GM18861 (cell line): Measurements from ENCODE around the gene NSMCE1.

Experiments
- ATAC-seq: cut with Tn5 transposase; IDR thresholded peaks from one replicate; pipeline ENCODE4 v1.9.1; 2021; ENCODE audit not compliant: unreplicated experiment

NSMCE1 gene

DNA sequence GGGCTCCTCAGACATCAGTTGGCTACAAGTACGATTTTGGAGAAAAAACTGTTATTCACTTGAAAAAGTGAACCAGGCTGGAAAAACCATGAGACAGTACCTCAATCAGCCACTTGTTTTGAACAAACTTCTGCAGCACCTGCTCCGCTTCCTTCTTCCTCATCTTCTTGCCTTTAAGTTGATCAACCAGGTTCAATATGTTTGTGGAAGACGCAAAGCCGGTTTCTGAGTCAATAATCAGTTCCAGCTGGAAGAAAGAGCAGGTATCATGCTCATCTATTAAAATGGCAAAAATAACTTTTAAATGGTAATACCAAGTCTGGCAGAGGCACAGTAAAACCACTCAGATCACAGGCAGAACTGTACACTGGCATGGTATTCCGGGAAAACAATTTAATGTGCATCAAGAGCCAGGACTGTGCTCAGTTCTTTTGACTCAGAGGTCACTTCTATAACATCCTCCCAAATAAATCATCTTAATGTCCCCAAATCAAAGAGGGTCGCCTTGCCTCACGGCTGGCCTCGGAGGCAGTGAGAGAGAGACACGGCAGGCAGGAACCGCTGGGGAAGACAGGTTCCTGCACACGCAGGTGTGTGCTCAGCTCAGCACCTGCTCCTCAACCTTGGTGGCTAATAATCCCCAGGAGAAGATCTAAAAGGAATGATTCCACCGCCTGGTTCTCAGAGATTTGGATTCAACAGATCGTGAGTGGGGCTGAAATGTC is 35.5 kb downstream of the NSMCE1 start:
- ATAC-seq: no peak

DNA sequence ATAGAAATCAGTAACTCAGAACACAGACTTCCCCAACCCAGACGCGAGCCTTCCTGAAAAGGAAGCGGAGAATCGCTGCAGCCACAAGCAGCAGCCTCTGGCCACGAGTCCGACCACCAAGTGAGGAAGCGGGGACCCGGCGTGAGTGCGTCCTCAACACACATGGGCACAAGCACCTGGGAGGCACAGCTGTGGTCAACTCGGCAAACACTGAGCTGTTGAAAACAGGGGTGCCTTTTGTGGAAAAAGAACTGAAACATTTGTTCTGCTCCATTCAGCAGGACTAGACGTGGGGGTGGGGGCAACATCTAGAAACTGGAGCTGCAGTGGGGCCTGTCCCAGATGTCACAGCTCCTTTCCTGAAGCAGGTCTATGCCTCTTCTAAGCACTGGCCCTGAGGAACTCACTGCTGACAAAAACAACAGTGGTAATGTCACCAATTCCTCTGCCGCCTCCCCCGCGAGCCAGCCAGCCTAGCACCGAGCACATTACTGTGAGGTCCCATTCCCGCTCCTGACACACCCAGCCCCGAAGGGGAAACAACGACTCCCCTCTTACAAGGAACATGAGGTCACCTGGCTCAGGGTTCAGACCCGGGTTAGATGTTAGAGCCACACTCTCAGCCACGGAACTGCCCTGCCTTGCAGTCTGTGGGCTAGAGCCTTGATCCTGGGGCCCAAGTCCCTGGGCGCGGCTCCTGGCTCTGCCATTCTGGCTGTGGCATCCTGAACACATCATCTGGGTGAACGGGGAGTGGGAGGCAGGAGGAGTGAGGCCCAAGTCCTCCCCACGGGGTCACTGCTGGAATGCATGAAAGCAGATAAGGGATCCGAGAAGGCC is 36.3 kb downstream of the NSMCE1 start:
- ATAC-seq: peak; percentile 41

DNA sequence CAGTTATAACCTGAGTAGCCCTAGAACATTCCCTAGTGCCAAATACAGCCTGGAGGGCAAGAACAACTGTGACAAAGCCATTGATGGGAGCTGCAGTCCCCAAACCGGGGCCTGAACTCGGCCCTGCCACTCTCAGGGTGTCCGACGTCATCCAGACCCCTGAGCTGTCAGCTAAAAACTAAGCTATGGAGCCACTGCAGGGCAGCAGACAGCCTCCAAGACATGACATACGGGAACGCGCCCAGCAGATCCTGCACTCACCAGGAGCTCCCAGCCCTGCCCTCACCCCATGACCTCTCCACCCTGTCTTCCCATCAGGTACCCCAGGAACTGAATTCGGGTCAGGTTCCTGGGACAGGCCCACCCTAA is 36.9 kb downstream of the NSMCE1 start:
- ATAC-seq: no peak

DNA sequence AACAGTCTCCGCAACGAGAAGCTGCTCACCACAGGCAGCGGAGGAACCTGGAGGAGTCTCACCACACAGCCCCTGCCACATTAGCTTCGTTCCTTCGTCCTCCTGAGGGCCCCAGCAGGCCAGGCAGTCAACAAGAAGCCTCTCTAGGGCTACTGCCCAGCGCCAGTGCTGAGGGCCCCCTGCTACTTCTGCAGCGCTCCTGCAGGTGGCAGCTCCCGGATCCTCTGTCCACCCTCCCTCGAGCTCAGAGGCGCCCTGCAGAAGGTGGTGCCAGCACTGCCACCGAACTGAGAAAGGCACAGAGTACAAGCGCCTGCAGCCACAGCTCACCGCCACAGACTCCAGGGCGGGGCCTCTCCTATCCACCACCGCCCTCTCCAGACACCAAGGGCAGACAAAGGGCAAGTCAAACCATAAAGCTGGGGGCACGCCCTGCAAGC is 38.0 kb downstream of the NSMCE1 start:
- no peak for ATAC-seq

DNA sequence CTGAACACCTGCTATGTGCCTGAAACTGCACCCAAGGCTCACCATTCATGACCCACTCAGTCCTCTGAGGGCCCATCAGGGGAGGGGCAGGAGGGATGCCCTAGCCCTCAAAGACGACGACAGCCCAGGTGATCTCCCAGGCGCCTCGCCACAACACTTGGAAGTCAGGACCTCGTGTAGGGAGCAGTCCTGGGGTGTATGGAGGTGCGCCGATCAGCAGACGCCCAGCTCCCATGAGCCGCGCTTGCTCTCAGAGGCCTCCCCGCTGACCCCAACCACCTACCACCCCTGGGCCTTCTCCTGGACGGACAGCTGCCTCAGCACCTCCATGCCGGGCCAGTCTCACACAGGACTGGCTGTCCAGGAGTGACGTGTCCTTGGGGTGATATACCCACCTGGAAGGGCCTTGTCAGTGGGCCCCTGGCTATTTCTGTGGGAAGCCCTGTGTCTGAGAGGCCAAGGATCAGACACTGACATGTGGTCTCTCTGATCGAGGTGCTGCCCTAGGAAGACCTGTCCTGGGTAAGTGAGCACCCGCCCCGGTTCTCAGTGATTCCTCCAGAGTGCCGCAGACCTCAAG is 38.6 kb downstream of the NSMCE1 start:
- ATAC-seq: no peak

DNA sequence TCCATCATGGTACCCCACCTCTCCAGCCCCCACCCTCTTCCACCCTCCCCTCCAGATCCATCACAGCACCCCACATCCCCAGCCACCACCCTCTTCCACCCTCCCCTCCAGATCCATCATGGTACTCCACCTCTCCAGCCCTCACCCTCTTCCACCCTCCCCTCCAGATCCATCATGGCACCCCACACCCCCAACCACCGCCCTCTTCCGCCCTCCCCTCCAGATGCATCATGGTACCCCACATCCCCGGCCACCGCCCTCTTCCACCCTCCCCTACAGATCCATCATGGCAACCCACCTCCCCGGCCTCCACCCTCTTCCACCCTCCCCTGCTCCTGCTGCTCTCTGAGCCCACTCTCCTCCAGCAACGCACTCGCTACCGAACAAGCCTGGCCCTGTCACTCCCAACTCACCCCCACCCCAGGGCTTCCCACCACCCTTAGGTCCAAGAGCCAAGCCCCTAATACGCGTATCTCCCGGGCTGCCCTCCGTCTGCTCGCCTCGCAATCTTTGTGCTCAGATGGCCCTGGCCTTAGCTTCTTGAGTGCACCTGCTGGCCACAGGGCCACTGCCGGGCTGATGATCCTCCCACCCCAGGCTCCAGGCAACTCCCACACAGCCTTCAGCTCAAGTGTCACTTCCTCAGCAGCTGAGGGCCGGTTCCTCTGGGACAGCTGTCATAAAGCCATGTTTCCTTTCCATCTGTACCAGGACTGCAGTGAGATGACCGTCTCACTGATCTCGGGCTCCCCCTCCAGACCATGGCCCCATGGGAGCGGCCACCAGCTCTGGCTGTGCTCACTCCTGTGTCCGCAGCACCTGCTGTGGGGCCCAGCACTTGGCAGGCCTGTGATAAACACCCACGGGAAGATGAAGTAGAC is 39.7 kb downstream of the NSMCE1 start:
- no peak for ATAC-seq

DNA sequence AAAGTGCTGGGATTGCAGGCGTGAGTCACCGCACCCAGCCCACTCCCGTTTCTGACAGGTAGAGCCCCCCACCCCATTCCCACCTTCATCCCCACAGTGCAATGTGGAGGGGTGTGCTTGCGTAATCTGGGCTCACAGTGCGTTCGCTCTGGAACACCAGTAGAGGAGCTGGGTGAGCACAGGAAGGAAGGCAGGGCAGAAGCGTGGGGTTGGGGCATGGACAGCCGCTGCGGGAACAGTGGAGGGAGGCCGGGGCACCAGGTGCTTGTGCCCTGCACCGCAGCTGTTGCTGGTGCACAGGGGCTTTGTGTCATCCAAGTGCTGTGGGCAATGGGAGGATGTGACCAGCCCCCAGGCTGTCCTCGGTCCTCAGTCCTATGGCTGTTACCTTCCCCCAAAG is 40.5 kb downstream of the NSMCE1 start:
- no peak for ATAC-seq

DNA sequence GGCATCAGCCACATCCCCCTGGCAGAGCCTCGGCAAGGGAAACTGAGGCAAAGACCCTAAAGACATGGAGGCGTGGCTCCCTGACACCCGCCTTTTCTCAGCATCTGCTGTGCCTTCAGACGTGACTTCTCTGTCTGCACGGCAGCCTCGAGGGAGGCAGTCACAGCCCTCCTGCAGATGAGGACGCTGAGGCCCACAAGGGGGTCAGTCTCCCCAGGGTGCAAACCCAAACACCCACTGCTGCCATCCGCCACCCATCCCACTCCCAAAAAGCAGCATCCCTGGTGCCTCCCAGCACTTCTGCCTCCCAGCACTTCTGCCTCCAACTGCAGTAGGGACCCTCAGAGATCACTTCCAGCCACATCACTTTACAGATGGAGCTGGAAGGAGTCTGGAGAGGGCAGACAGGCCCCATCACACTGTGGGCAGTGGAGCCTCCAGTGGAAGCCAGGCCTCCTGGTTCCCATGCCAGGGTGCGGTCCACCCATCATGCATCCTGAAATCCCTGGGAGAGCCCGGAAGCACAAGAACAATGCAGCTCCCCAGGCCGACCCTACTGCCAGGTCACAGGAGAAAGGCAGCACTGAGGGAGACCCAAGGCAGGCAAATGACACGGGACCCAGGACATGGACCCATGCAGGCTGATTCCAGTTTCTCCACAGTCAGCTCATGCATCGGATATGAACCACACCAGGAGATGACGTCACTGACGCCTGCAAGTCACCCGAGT is 41.4 kb downstream of the NSMCE1 start:
- no peak for ATAC-seq

DNA sequence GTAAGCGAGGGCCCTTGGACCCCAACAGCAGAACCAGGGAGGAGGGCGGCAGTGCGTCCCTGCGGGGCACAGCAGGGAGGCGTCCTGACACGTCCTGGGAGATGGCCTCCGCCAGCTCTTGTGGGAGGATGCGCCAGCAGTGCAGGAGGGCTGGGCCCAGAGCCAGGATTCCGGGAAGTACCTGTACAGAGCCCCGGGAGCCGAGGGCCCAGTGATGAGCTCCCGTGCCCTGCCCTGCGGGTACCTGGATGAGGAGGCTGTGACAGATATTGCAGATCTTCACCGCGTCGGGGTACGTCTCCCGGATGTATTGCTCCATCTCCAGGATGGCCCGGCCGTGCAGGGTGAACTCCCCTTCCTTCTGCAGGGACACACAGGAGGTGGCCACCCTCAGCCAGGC is 42.1 kb downstream of the NSMCE1 start:
- no peak for ATAC-seq

DNA sequence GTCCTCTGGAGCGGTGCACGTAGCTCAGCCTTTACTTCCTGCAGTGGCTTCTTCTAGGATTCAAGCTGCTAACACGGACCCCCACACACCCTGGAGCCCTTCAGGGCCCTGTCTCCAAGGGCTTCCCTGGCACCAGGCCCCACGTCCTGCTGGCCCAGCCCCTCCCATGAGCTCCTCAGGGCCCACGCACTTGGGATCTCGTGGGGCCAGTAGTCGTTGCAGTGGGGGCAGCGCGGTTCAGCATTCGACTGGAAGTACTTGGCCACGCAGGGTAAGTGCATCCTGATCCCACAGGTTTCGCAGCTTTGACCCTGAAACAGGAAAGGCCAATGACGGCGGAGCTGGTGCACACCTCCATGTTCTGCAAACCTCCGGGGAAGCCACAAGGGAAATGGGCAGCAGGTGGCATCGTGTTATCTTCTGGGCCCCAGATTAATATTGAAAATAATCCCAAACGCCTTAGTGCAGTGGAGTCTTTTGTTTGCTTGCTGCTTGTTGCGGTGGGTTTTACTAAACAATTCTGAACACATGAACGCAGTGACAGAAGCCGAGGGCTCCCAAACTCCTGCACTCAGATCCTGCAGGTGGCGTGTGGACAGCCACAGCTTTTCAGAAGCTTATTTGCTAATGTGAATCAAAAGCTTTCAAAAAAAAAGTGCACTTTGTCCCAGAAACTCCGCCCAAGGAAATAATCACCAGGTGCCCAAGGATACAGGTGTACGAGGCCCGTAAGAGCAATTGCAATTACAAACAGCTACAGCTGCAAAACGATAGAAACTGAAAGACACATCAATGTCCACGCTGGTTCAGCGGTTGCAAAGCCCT is 42.8 kb downstream of the NSMCE1 start:
- no peak for ATAC-seq

DNA sequence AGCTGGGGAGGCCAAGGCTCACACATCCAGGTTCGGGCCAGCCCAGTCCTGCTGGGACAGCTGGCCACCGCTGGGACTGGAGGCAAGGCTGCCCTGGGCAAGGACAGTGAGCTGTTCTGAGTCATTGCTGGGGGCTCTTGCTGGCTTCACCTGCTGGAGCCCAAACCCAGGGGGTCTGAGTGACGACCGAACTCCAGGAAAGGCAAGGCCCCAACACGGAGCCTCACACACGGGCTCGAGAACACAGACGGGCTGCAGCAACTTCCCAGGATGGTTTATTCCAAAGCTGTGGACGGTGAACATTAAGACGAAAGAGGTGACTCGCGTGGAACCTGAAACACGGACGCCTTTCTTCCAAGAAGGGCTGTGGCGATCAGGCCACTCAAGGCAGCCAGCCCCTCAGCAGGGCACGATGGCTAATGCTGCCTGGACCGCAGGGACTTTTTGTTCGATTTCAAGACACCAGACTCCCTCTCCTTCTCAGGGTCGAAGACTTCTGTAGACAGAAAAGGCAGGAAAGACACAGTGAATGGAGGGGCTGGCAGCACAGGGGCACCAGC is 43.8 kb downstream of the NSMCE1 start:
- no peak for ATAC-seq

DNA sequence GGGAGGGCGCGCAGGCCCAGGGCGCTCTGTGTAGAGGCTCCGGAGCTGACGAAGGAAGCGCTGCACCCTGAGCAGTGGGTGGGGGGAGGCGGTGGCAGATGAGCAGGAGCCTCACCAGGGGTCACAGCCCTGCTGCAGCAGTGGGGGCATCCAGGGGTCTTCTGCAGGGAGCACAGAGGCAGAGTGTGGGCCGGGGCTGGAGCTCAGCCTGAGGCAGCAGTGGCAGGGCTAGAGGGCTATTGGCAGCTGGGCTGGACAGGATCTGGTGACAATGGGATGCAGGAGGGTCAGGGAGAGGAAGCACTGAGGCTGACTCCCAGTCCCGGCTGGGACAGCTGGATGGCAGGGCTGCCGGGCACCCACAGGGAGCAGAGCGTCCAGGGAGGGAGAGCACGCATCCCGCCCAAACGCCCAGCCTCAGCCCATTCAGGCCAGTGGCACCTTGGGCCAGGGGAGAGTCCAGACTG is 44.3 kb downstream of the NSMCE1 start:
- no peak for ATAC-seq

DNA sequence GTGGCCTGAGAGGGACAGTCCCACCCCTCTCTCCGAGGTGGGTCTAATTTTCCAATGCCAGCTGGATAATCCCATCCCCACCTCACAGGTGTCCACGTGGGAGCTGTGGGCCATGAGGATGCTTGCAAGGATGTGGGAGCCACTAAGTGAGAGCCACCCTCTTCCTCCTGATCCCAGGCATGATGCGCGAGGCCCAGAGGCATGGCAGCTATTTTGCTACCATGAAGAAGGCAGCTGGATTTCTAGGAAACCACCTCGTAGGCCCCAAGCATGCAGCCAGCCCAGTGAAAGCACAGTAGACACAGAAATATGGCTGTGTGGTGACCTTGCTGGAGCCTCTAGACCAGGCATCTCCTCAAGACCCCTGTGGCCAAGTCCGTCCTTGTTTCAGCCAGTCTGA is 44.9 kb downstream of the NSMCE1 start:
- no peak for ATAC-seq

DNA sequence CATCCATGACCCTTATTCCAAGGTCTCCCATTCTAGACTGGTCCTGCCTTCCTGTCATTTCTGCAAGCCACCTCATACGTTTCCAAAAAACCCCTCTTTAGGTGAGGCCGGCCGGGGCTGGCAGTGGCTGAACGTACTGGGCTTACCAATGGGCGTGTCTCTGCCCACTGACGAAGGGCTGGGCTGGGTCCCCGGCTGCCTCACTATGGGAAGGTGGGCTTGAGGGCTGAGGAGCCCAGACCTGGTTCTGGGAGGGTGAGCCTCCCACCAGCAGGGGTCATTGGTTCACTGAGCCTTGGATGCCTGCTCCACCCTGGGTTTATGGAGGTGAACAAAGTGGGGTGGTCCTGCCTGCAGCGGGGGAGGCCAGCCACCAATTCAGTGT is 45.4 kb downstream of the NSMCE1 start:
- ATAC-seq: no peak

DNA sequence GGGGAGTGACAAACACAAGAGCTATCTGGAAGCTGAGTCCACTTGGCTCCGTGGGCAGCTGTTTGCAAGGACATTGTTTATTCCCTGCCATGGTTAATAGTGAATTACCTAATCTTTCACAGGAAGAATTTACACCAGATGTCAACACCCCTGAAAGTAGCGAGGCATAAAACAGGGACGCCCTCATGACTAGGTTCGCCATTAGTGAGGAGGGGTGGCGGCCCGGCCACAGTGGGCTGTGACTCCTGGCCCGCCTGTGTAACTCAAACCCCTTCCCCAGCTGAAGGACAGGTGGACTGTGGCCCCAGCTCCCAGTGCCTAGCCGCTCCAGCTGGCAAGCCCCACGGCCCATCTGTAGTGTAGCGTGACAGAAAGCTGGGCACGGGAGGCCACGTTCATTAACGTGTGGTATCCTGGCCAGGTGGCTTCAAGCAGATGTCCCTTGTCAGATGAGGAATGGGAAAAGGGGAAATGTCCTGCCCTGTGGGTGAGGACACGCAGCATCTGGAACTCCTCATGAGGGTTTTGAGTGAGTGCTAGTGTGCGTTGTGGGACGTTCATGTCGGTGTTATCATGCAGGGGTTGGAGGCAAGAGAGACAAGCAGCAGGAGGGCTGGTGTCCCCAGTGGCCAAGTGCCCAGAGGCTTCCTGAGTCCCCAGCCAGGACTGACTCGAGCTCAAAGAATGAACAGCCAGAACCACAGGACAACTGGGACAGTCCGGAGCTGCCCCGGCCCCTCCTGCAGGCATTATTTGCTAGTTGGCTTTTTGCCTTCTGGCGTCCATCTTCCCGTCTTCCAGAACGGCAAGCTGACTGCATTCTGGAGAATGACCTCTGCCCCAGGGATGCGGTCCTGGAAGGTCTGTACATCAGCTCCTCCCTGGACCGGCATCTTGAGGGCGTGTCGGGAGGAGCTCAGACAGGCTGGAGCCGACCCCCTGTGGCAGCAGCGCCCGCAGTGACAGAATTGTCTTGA is 46.0 kb downstream of the NSMCE1 start:
- ATAC-seq: no peak

DNA sequence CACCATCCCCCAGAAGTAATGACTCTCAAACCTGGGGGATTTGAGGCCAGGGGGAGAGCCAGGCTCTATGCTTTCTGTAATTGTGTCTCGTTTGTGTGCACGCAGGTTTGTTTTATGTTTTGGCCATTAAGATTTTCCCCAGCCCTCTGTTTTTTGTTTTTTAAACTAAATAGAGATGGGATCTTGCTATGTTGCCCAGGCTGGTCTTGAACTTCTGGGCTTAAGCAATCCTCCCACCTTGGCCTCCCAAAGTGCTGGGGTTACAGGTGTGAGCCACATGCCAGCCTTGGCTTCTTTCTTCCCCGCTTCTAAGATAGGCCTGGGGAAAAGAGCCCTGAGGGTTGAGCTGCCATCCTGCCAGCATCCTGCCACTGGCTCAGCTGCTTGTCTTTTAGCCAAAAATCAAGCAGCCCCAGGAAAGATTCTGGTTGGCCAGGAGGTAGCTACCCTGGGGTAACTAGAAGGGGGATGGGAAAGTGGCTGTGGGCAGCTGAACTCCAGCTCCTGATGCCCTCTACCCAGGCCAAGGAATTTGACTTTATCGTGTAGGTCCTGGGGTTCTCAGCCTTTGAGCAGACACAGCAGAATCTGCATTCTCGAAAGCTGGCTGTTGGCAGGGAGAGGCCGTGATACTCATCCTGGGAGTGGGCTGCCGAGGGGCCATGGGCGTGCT is 46.9 kb downstream of the NSMCE1 start:
- ATAC-seq: no peak

DNA sequence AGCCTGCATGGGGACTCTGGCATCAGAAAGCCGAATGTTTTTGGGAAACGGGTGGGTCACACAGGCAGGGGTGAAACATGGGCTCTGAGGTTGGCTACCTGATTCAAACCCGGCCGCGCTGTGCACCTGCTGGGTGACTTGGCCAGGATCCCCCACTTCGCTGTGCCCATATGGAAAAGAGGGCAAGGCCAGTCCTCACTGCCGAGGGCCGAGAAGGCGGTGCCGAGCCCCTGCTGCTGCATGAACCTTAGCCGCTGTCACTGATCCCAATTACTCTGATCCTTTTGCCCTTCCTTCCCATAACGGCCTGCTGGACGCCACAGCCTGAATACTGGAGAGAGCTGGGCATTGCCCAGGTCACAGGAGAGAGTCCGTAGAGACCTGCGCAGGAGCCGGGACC is 47.6 kb downstream of the NSMCE1 start:
- no peak for ATAC-seq

DNA sequence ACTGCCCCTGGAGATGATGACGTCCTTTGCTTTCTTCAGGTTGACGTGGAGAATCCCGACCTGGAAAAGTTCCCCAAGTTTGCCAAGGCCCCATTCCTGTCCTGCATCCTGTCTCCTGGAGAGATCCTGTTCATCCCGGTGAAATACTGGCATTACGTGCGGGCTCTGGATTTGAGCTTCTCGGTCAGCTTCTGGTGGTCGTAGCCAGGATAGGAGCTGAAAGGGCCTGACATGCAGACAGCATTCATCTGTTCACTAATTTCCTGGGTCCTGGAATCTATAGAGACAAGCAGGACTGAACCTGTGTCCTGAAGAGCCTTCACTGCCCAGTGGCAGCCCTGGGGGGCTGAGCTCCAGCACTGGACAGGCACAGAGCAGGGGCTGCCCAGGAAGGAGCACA is 48.0 kb downstream of the NSMCE1 start:
- no peak for ATAC-seq
